WTC11 (cell line): ENCODE measurements around the gene SCYGR8. TPM values are rescaled to one million over a fixed set of nuclear protein-coding genes. Genes with fewer than 3 reads are reported as not detected.

Experiments used
- ATAC-seq: fragments of 200-7000 bp; cut with Tn5 transposase; 2 replicates; pipeline ENCODE4 v1.10.0; 2021; ENCODE audit warnings: mild to moderate bottlenecking, moderate library complexity
- CTCF ChIA-PET: fragments of 300-600 bp; sonication (Branson Sonifier 250); formaldehyde crosslinking; loops from one replicate; lab custom pipeline; 2021; ENCODE audit warnings: antibody characterized with exemption; lab: Charles Lee
- POLR2A ChIA-PET: fragments of 350-600 bp; sonication (Branson Sonifier 250); formaldehyde crosslinking; loops from one replicate; lab custom pipeline; 2021; ENCODE audit warnings: antibody characterized with exemption; lab: Charles Lee
- DNase-seq: peaks from one replicate; pipeline ENCODE4 v3.0.0; 2021; ENCODE audit warnings: low spot score
- H3K27ac Mint-ChIP-seq: 2 replicates; pipeline ENCODE4 v1.8.0; 2021; ENCODE audit warnings: mixed read lengths
- H3K27me3 Mint-ChIP-seq: 2 replicates; pipeline ENCODE4 v1.8.0; 2021; ENCODE audit warnings: low read depth, mild to moderate bottlenecking, moderate library complexity, mixed read lengths
- H3K36me3 Mint-ChIP-seq: 2 replicates; pipeline ENCODE4 v1.8.0; 2021; ENCODE audit warnings: mixed read lengths
- H3K4me1 Mint-ChIP-seq: 2 replicates; pipeline ENCODE4 v1.8.0; 2022; ENCODE audit warnings: mixed read lengths
- H3K4me3 Mint-ChIP-seq: 2 replicates; pipeline ENCODE4 v1.8.0; 2021; ENCODE audit warnings: mild to moderate bottlenecking, moderate library complexity, mixed read lengths
- H3K9me3 Mint-ChIP-seq: 2 replicates; pipeline ENCODE4 v1.8.0; 2021; ENCODE audit warnings: mixed read lengths
- E2F4 ChIP-seq: sonication (generic); formaldehyde crosslinking; IDR thresholded peaks from 2 replicates; pipeline ENCODE4 v1.8.1; 2022; ENCODE audit warnings: low read depth, mild to moderate bottlenecking, moderate library complexity, missing genetic modification reagents, borderline replicate concordance
- ETV6 ChIP-seq: sonication (generic); formaldehyde crosslinking; IDR thresholded peaks from 2 replicates; pipeline ENCODE4 v1.8.1; 2022; ENCODE audit warnings: mild to moderate bottlenecking, missing genetic modification reagents
- GABPB1 ChIP-seq: sonication (generic); formaldehyde crosslinking; IDR thresholded peaks from 2 replicates; pipeline ENCODE4 v1.8.1; 2023; ENCODE audit warnings: mild to moderate bottlenecking, missing genetic modification reagents
- GRHL2 ChIP-seq: fragments of 250-450 bp; sonication (Bioruptor Pico); IDR thresholded peaks from 2 replicates; pipeline ENCODE4 v1.8.0; 2022; ENCODE audit warnings: mild to moderate bottlenecking, moderate library complexity; ENCODE audit not compliant: insufficient replicate concordance, severe bottlenecking
- HMGA2 ChIP-seq: fragments of 250-450 bp; sonication (Bioruptor Pico); IDR thresholded peaks from 2 replicates; pipeline ENCODE4 v1.4.0; 2021; ENCODE audit warnings: mild to moderate bottlenecking, moderate library complexity
- IRF2 ChIP-seq: sonication (generic); formaldehyde crosslinking; IDR thresholded peaks from 2 replicates; pipeline ENCODE4 v1.8.0; 2022; ENCODE audit warnings: low read depth, missing genetic modification reagents, borderline replicate concordance
- KAT7 ChIP-seq: sonication (generic); formaldehyde crosslinking; IDR thresholded peaks from 2 replicates; pipeline ENCODE4 v1.8.1; 2023; ENCODE audit warnings: missing genetic modification reagents, mild to moderate bottlenecking, borderline replicate concordance
- PRRX2 ChIP-seq: fragments of 250-450 bp; sonication (Bioruptor Pico); IDR thresholded peaks from 2 replicates; pipeline ENCODE4 v1.8.0; 2021; ENCODE audit warnings: mild to moderate bottlenecking
- TCF7 ChIP-seq: sonication (generic); formaldehyde crosslinking; IDR thresholded peaks from 2 replicates; pipeline ENCODE4 v1.8.0; 2022; ENCODE audit warnings: mild to moderate bottlenecking, low read depth, missing genetic modification reagents, moderate library complexity
- TP53 ChIP-seq: sonication (generic); formaldehyde crosslinking; IDR thresholded peaks from 2 replicates; pipeline ENCODE4 v1.8.1; 2023; ENCODE audit warnings: mild to moderate bottlenecking, missing genetic modification reagents
- ZBTB21 ChIP-seq: sonication (generic); formaldehyde crosslinking; IDR thresholded peaks from 2 replicates; pipeline ENCODE4 v1.8.1; 2023; ENCODE audit warnings: mild to moderate bottlenecking, missing genetic modification reagents, borderline replicate concordance
- ZNF219 ChIP-seq: sonication (generic); formaldehyde crosslinking; IDR thresholded peaks from 2 replicates; pipeline ENCODE4 v1.8.0; 2023; ENCODE audit warnings: missing genetic modification reagents, mild to moderate bottlenecking, borderline replicate concordance
- total RNA-seq: library from RNA; stranded (reverse); gene quantifications from 3 replicates; pipeline ENCODE4 v1.2.3, GENCODE V29; 2021
- TF ChIP-seq, protein P1 (sequence below): sonication (generic); formaldehyde crosslinking; IDR thresholded peaks from 2 replicates; pipeline ENCODE4 v1.8.0; 2023; ENCODE audit warnings: missing genetic modification reagents
- TF ChIP-seq, protein P2 (sequence below): fragments of 250-450 bp; sonication (Bioruptor Pico); IDR thresholded peaks from 2 replicates; pipeline ENCODE4 v1.8.0; 2021; ENCODE audit warnings: mild to moderate bottlenecking
- TF ChIP-seq, protein P3 (sequence below): sonication (generic); formaldehyde crosslinking; conservative IDR thresholded peaks from 2 replicates; pipeline ENCODE4 v1.8.1; 2023; ENCODE audit warnings: mild to moderate bottlenecking, low read depth, missing genetic modification reagents, moderate library complexity
- TF ChIP-seq, protein P4 (sequence below): sonication (generic); formaldehyde crosslinking; IDR thresholded peaks from 2 replicates; pipeline ENCODE4 v1.8.1; 2022; ENCODE audit warnings: mild to moderate bottlenecking, missing genetic modification reagents, moderate library complexity, borderline replicate concordance
- TF ChIP-seq, protein P5 (sequence below): sonication (generic); formaldehyde crosslinking; IDR thresholded peaks from 2 replicates; pipeline ENCODE4 v1.8.0; 2023; ENCODE audit warnings: mild to moderate bottlenecking, missing genetic modification reagents
- TF ChIP-seq, protein P6 (sequence below): sonication (generic); formaldehyde crosslinking; IDR thresholded peaks from 2 replicates; pipeline ENCODE4 v1.8.0; 2023; ENCODE audit warnings: missing genetic modification reagents, mild to moderate bottlenecking, borderline replicate concordance
- TF ChIP-seq, protein P7 (sequence below): sonication (generic); formaldehyde crosslinking; IDR thresholded peaks from 2 replicates; pipeline ENCODE4 v1.8.0; 2022; ENCODE audit warnings: mild to moderate bottlenecking, missing genetic modification reagents

The SCYGR8 gene
- total RNA-seq, 1 experiment from 2014 or later = not detected

DNA sequence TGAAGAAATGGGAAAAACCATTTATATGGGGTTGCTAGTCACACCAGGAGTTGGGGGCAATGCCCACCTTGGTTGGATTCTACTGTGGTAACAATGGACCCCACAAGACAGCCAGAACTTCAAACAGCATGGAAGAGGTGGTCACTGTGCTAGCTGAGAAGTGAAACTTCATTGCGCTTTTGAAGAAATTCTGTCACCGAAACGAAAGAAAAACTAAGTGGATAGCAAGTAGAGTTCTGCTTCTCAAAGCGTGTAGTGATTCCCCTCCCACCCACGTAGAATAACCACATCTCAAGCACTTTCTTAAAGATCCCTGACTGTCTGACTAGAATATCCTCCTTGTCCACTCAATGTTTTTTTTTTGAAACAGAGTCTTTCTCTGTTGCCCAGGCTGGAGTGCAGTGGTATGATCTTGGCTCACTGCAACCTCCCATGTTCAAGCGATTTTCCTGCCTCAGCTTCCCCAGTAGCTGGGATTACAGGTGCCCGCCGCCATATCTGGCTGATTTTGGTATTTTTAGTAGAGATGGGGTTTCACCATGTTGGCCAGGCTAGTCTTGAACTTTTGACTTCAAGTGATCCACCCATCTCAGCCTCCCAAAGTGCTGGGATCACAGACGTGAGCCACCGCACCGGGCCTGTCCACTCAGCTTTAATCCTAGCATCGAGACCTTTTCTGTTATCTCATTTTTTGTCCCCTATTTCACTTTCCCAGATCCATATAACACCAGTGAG lies 37.9 kb downstream of the SCYGR8 start:
- no peak overlapping the region for H3K4me3 Mint-ChIP-seq
- ATAC-seq = no peak
- H3K36me3 Mint-ChIP-seq = no peaks in the 10 kb centered on the region
- ChIA-PET CTCF (interaction anchor here (1.4 to 2.1 kb wide), 2 partner anchors 10 to 79 kb away, joined by 3 to 16 read pairs; no protein-coding TSS in a partner anchor), POLR2A (interaction anchor here (0.7 kb wide), 1 partner anchor 252 kb away, joined by 3 read pairs; no protein-coding TSS in a partner anchor)
- no peak overlapping the region for H3K27ac Mint-ChIP-seq
- H3K4me1 Mint-ChIP-seq = no peaks in the 10 kb centered on the region
- TF ChIP-seq GABPB1 (no peak), IRF2 (CRISPR knock-in tag) (no peak), KAT7 (CRISPR knock-in tag) (no peak), ZNF219 (CRISPR knock-in tag) (no peak), ETV6 (CRISPR knock-in tag) (no peak), GRHL2 (CRISPR knock-in tag) (no peak), HMGA2 (CRISPR knock-in tag) (no peak), PRRX2 (CRISPR knock-in tag) (no peak), TP53 (no peak), TCF7 (CRISPR knock-in tag) (no peak), E2F4 (CRISPR knock-in tag) (no peak), ZBTB21 (no peak)
- TF ChIP-seq, protein P1, sequence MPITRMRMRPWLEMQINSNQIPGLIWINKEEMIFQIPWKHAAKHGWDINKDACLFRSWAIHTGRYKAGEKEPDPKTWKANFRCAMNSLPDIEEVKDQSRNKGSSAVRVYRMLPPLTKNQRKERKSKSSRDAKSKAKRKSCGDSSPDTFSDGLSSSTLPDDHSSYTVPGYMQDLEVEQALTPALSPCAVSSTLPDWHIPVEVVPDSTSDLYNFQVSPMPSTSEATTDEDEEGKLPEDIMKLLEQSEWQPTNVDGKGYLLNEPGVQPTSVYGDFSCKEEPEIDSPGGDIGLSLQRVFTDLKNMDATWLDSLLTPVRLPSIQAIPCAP (CRISPR knock-in tag) = no peak
- TF ChIP-seq, protein P2, sequence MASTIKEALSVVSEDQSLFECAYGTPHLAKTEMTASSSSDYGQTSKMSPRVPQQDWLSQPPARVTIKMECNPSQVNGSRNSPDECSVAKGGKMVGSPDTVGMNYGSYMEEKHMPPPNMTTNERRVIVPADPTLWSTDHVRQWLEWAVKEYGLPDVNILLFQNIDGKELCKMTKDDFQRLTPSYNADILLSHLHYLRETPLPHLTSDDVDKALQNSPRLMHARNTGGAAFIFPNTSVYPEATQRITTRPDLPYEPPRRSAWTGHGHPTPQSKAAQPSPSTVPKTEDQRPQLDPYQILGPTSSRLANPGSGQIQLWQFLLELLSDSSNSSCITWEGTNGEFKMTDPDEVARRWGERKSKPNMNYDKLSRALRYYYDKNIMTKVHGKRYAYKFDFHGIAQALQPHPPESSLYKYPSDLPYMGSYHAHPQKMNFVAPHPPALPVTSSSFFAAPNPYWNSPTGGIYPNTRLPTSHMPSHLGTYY = no peak
- TF ChIP-seq, protein P3, sequence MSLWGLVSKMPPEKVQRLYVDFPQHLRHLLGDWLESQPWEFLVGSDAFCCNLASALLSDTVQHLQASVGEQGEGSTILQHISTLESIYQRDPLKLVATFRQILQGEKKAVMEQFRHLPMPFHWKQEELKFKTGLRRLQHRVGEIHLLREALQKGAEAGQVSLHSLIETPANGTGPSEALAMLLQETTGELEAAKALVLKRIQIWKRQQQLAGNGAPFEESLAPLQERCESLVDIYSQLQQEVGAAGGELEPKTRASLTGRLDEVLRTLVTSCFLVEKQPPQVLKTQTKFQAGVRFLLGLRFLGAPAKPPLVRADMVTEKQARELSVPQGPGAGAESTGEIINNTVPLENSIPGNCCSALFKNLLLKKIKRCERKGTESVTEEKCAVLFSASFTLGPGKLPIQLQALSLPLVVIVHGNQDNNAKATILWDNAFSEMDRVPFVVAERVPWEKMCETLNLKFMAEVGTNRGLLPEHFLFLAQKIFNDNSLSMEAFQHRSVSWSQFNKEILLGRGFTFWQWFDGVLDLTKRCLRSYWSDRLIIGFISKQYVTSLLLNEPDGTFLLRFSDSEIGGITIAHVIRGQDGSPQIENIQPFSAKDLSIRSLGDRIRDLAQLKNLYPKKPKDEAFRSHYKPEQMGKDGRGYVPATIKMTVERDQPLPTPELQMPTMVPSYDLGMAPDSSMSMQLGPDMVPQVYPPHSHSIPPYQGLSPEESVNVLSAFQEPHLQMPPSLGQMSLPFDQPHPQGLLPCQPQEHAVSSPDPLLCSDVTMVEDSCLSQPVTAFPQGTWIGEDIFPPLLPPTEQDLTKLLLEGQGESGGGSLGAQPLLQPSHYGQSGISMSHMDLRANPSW = no peak
- TF ChIP-seq, protein P4, sequence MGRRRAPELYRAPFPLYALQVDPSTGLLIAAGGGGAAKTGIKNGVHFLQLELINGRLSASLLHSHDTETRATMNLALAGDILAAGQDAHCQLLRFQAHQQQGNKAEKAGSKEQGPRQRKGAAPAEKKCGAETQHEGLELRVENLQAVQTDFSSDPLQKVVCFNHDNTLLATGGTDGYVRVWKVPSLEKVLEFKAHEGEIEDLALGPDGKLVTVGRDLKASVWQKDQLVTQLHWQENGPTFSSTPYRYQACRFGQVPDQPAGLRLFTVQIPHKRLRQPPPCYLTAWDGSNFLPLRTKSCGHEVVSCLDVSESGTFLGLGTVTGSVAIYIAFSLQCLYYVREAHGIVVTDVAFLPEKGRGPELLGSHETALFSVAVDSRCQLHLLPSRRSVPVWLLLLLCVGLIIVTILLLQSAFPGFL = no peak
- TF ChIP-seq, protein P5, sequence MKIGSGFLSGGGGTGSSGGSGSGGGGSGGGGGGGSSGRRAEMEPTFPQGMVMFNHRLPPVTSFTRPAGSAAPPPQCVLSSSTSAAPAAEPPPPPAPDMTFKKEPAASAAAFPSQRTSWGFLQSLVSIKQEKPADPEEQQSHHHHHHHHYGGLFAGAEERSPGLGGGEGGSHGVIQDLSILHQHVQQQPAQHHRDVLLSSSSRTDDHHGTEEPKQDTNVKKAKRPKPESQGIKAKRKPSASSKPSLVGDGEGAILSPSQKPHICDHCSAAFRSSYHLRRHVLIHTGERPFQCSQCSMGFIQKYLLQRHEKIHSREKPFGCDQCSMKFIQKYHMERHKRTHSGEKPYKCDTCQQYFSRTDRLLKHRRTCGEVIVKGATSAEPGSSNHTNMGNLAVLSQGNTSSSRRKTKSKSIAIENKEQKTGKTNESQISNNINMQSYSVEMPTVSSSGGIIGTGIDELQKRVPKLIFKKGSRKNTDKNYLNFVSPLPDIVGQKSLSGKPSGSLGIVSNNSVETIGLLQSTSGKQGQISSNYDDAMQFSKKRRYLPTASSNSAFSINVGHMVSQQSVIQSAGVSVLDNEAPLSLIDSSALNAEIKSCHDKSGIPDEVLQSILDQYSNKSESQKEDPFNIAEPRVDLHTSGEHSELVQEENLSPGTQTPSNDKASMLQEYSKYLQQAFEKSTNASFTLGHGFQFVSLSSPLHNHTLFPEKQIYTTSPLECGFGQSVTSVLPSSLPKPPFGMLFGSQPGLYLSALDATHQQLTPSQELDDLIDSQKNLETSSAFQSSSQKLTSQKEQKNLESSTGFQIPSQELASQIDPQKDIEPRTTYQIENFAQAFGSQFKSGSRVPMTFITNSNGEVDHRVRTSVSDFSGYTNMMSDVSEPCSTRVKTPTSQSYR = no peak
- TF ChIP-seq, protein P6, sequence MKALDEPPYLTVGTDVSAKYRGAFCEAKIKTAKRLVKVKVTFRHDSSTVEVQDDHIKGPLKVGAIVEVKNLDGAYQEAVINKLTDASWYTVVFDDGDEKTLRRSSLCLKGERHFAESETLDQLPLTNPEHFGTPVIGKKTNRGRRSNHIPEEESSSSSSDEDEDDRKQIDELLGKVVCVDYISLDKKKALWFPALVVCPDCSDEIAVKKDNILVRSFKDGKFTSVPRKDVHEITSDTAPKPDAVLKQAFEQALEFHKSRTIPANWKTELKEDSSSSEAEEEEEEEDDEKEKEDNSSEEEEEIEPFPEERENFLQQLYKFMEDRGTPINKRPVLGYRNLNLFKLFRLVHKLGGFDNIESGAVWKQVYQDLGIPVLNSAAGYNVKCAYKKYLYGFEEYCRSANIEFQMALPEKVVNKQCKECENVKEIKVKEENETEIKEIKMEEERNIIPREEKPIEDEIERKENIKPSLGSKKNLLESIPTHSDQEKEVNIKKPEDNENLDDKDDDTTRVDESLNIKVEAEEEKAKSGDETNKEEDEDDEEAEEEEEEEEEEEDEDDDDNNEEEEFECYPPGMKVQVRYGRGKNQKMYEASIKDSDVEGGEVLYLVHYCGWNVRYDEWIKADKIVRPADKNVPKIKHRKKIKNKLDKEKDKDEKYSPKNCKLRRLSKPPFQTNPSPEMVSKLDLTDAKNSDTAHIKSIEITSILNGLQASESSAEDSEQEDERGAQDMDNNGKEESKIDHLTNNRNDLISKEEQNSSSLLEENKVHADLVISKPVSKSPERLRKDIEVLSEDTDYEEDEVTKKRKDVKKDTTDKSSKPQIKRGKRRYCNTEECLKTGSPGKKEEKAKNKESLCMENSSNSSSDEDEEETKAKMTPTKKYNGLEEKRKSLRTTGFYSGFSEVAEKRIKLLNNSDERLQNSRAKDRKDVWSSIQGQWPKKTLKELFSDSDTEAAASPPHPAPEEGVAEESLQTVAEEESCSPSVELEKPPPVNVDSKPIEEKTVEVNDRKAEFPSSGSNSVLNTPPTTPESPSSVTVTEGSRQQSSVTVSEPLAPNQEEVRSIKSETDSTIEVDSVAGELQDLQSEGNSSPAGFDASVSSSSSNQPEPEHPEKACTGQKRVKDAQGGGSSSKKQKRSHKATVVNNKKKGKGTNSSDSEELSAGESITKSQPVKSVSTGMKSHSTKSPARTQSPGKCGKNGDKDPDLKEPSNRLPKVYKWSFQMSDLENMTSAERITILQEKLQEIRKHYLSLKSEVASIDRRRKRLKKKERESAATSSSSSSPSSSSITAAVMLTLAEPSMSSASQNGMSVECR (CRISPR knock-in tag) = no peak
- TF ChIP-seq, protein P7, sequence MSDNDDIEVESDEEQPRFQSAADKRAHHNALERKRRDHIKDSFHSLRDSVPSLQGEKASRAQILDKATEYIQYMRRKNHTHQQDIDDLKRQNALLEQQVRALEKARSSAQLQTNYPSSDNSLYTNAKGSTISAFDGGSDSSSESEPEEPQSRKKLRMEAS (CRISPR knock-in tag) = no peak
- H3K27me3 Mint-ChIP-seq = no peaks in the 10 kb centered on the region
- H3K9me3 Mint-ChIP-seq = peaks cover 7% of the 10 kb centered on the region; the same call in 1 of the 2 replicates
- no peak for DNase-seq
